IMR-90 (cell line): Measurements from ENCODE around the gene NEDD4L. TPM values are rescaled to one million over a fixed set of nuclear protein-coding genes. Genes with fewer than 3 reads are reported as not detected.
A peak's percentile ranks its signal among the peaks of the same experiment; 100 is the strongest.

Experiments used
- ATAC-seq: fragments of 200-7000 bp; cut with Tn5 transposase; 2 replicates; pipeline ENCODE4 v1.9.1; 2020; ENCODE audit warnings: low read depth, mild to moderate bottlenecking, moderate library complexity
- BruUV-seq: library from RNA; stranded (reverse); fragments of 400-500 nt; replicated peaks from 2 replicates; lab custom pipeline; 2021; lab: Mats Ljungman, UMichigan
- CTCF ChIA-PET: fragments of 300-600 bp; formaldehyde crosslinking; extraction: SDS; loops from one replicate; lab custom pipeline; 2021; ENCODE audit warnings: antibody characterized with exemption; lab: Yijun Ruan, JAX
- POLR2A ChIA-PET: fragments of 300-600 bp; sonication (Branson Sonifier 250); formaldehyde crosslinking; loops from one replicate; lab custom pipeline; 2022; ENCODE audit warnings: antibody characterized with exemption; ENCODE audit not compliant: unreplicated experiment; lab: Charles Lee
- DNase-seq: peaks from one replicate; pipeline ENCODE4 v3.0.0; 2013
- H2AFZ ChIP-seq: replicated peaks from 2 replicates; pipeline ENCODE3; 2013; ENCODE audit warnings: low read length, mild to moderate bottlenecking; ENCODE audit not compliant: poor library complexity
- H2AK5ac ChIP-seq: 2 replicates; pipeline ENCODE4 v1.6.1; 2013; ENCODE audit warnings: low read depth, low read length, inconsistent platforms
- H2AK9ac ChIP-seq: replicated peaks from 2 replicates; pipeline ENCODE3; 2013; ENCODE audit warnings: mild to moderate bottlenecking, low read depth, low read length, moderate library complexity; ENCODE audit not compliant: poor library complexity
- H2BK120ac ChIP-seq: 2 replicates; pipeline ENCODE4 v1.6.1; 2013; ENCODE audit warnings: low read depth, low read length, inconsistent platforms
- H2BK15ac ChIP-seq: 3 replicates; pipeline ENCODE4 v1.6.1; 2013; ENCODE audit warnings: low read depth, low read length, inconsistent platforms
- H2BK20ac ChIP-seq: 2 replicates; pipeline ENCODE4 v1.6.1; 2013; ENCODE audit warnings: low read depth, mild to moderate bottlenecking, inconsistent platforms, low read length, moderate library complexity
- H2BK5ac ChIP-seq: 2 replicates; pipeline ENCODE4 v1.6.1; 2013; ENCODE audit warnings: mild to moderate bottlenecking, low read depth, low read length, inconsistent platforms; ENCODE audit not compliant: poor library complexity, severe bottlenecking
- H3K14ac ChIP-seq: replicated peaks from 2 replicates; pipeline ENCODE4 v1.6.1; 2013; ENCODE audit warnings: low read depth, low read length, inconsistent platforms
- H3K18ac ChIP-seq: 2 replicates; pipeline ENCODE4 v1.6.1; 2013; ENCODE audit warnings: low read depth, low read length, control low read depth
- H3K23ac ChIP-seq: 2 replicates; pipeline ENCODE4 v1.6.1; 2013; ENCODE audit warnings: low read depth, low read length, inconsistent platforms
- H3K27ac ChIP-seq: 2 replicates; pipeline ENCODE4 v1.5.1; 2013; ENCODE audit warnings: mild to moderate bottlenecking, control low read depth, low read length; ENCODE audit not compliant: insufficient read depth
- H3K27me3 ChIP-seq: 2 replicates; pipeline ENCODE4 v1.6.1; 2013; ENCODE audit warnings: low read length; ENCODE audit not compliant: control insufficient read depth, insufficient read depth
- H3K36me3 ChIP-seq: 2 replicates; pipeline ENCODE4 v1.6.1; 2013; ENCODE audit warnings: low read length, mixed read lengths; ENCODE audit not compliant: control insufficient read depth, insufficient read depth
- H3K4ac ChIP-seq: 2 replicates; pipeline ENCODE4 v1.6.1; 2013; ENCODE audit warnings: low read depth, low read length, inconsistent platforms
- H3K4me1 ChIP-seq: 2 replicates; pipeline ENCODE4 v1.6.1; 2013; ENCODE audit warnings: low read length, mixed read lengths; ENCODE audit not compliant: control insufficient read depth, insufficient read depth
- H3K4me2 ChIP-seq: 2 replicates; pipeline ENCODE4 v1.6.1; 2013; ENCODE audit warnings: low read depth, mild to moderate bottlenecking, control low read depth, low read length, moderate library complexity
- H3K4me3 ChIP-seq: 2 replicates; pipeline ENCODE4 v1.5.1; 2013; ENCODE audit warnings: low read depth, mild to moderate bottlenecking, control low read depth, low read length, moderate library complexity; ENCODE audit not compliant: insufficient read depth
- H3K56ac ChIP-seq: 2 replicates; pipeline ENCODE4 v1.6.1; 2013; ENCODE audit warnings: low read length, inconsistent platforms; ENCODE audit not compliant: insufficient read depth; ENCODE audit errors: extremely low read depth
- H3K79me1 ChIP-seq, 2 experiments: 2 replicates each; pipeline ENCODE4 v1.6.1; 2013; ENCODE audit warnings: low read length in 2 of 2, inconsistent platforms in 1 of 2, low read depth in 1 of 2
- H3K9ac ChIP-seq: 2 replicates; pipeline ENCODE4 v1.6.1; 2013; ENCODE audit warnings: low read depth, low read length, control low read depth
- H3K9me1 ChIP-seq: 2 replicates; pipeline ENCODE4 v1.6.1; 2013; ENCODE audit warnings: low read length, inconsistent platforms; ENCODE audit not compliant: insufficient read depth
- H3K9me3 ChIP-seq: 2 replicates; pipeline ENCODE4 v1.6.1; 2013; ENCODE audit warnings: low read length; ENCODE audit not compliant: control insufficient read depth, insufficient read depth
- H4K20me1 ChIP-seq: 2 replicates; pipeline ENCODE4 v1.6.1; 2013; ENCODE audit warnings: low read length, inconsistent platforms; ENCODE audit not compliant: insufficient read depth
- H4K5ac ChIP-seq: 2 replicates; pipeline ENCODE4 v1.6.1; 2013; ENCODE audit warnings: mild to moderate bottlenecking, low read depth, low read length, control low read depth
- H4K8ac ChIP-seq, 2 experiments: 2 replicates each; pipeline ENCODE4 v1.6.1; 2013; ENCODE audit warnings: low read depth in 2 of 2, low read length in 2 of 2, control low read depth in 1 of 2, inconsistent platforms in 1 of 2
- H4K91ac ChIP-seq: 2 replicates; pipeline ENCODE4 v1.6.1; 2013; ENCODE audit warnings: low read depth, low read length, inconsistent platforms; ENCODE audit not compliant: insufficient read depth
- BHLHE40 ChIP-seq: fragments of 150-350 bp; IDR thresholded peaks from 2 replicates; pipeline ENCODE4 v1.6.1; 2016; ENCODE audit warnings: mild to moderate bottlenecking, low read depth, low read length
- CEBPB ChIP-seq: IDR thresholded peaks from 2 replicates; pipeline ENCODE4 v1.6.1; 2012; ENCODE audit warnings: low read depth, low read length, improper control_type of control experiment
- CHD1 ChIP-seq: IDR thresholded peaks from 2 replicates; pipeline ENCODE4 v1.6.1; 2012; ENCODE audit warnings: low read depth, low read length, improper control_type of control experiment
- ELK1 ChIP-seq: fragments of 150-350 bp; IDR thresholded peaks from 2 replicates; pipeline ENCODE4 v1.6.1; 2016; ENCODE audit warnings: low read depth, mild to moderate bottlenecking, low read length, moderate library complexity, borderline replicate concordance
- FOS ChIP-seq: fragments of 150-350 bp; IDR thresholded peaks from 2 replicates; pipeline ENCODE4 v1.6.1; 2016; ENCODE audit warnings: low read depth, low read length
- MAFK ChIP-seq: IDR thresholded peaks from 2 replicates; pipeline ENCODE4 v1.6.1; 2012; ENCODE audit warnings: low read depth, low read length, improper control_type of control experiment
- POLR2A ChIP-seq: IDR thresholded peaks from 2 replicates; pipeline ENCODE4 v1.6.1; 2012; ENCODE audit warnings: mild to moderate bottlenecking, low read depth, low read length
- RCOR1 ChIP-seq: IDR thresholded peaks from 2 replicates; pipeline ENCODE4 v1.6.1; 2012; ENCODE audit warnings: mild to moderate bottlenecking, low read length, improper control_type of control experiment; ENCODE audit not compliant: insufficient replicate concordance
- RFX5 ChIP-seq: IDR thresholded peaks from 2 replicates; pipeline ENCODE4 v1.8.0; 2012; ENCODE audit warnings: low read depth, mild to moderate bottlenecking, low read length, moderate library complexity
- SMC3 ChIP-seq: fragments of 150-350 bp; IDR thresholded peaks from 2 replicates; pipeline ENCODE4 v1.6.1; 2016; ENCODE audit warnings: low read depth, mild to moderate bottlenecking, antibody characterized with exemption, low read length, moderate library complexity
- USF2 ChIP-seq: fragments of 150-350 bp; IDR thresholded peaks from 2 replicates; pipeline ENCODE4 v1.6.1; 2017; ENCODE audit warnings: mild to moderate bottlenecking, antibody characterized with exemption, low read length, low read depth
- WGBS, 2 experiments: methylation state at CpG; one replicate each; pipeline versions ENCODE4 v1.1.5 to v1.1.7; 2013; ENCODE audit warnings: missing lambda C conversion rate in 2 of 2; ENCODE audit not compliant: insufficient read length in 1 of 2; ENCODE audit errors: extremely low coverage in 2 of 2; 5-methylcytosine and 5-hydroxymethylcytosine counted together
- dilution Hi-C: fragments of 300-500 bp; cut with HindIII; formaldehyde crosslinking; loops from one replicate; pipeline ENCODE4 v1.14.3; 2018; ENCODE audit warnings: low sequenced_read_pairs; ENCODE audit not compliant: unreplicated experiment
- in situ Hi-C: fragments of 300-500 bp; cut with MboI; formaldehyde crosslinking; loops from 3 replicates; pipeline ENCODE4 v1.14.3; 2019; ENCODE audit warnings: low sequenced_read_pairs, inconsistent platforms, mixed read lengths
- intact Hi-C: fragments of 100-400 bp; cut with micrococcal nuclease; formaldehyde crosslinking; loops from 2 replicates; pipeline ENCODE4 v1.10.0; 2022
- polyA plus RNA-seq, 3 experiments: library from polyadenylated mRNA; depleted of rRNA; stranded (reverse); fragments of >200 nt; gene quantifications; 2 replicates each; pipeline ENCODE4 v1.2.3, GENCODE V29; 2012; ENCODE audit warnings: low replicate concordance in 1 of 3
- total RNA-seq: library from RNA; depleted of rRNA; stranded (reverse); fragments of >200 nt; gene quantifications from 2 replicates; pipeline ENCODE4 v1.2.3, GENCODE V29; 2012

NEDD4L gene
- total and polyA plus RNA-seq, 2 of the 4 experiments (the other 2 are of a cell fraction): 10.0 to 10.9 TPM

- ChIA-PET POLR2A (no interaction called here), CTCF (no interaction called here)
- H2BK20ac ChIP-seq: peak overlapping the region; percentile 83
- H4K91ac ChIP-seq: peak overlapping the region; percentile 79
- H3K9me1 ChIP-seq: peaks cover 21% of the 10 kb centered on the region
- in situ Hi-C loops: no loop called here
- H3K23ac ChIP-seq: peak overlapping the region; percentile 50
- H4K5ac ChIP-seq: peak overlapping the region; percentile 39
- H3K56ac ChIP-seq: peak overlapping the region; percentile 57
- H3K27me3 ChIP-seq: no peaks in the 10 kb centered on the region
- no peak overlapping the region for H3K4me3 ChIP-seq
- peak overlapping the region; percentile 84 for H2BK5ac ChIP-seq
- no peaks in the 10 kb centered on the region for H4K20me1 ChIP-seq
- no peaks in the 10 kb centered on the region for H3K36me3 ChIP-seq
- peak overlapping the region; percentile 88 for H3K4ac ChIP-seq
- H3K79me1 ChIP-seq: peaks cover 0 to 18% of the 10 kb centered on the region in 2 experiments; a peak in 2 of 4 replicates
- peak overlapping the region; percentile 95 for H2AK5ac ChIP-seq
- peak overlapping the region; percentile 61 for H3K4me2 ChIP-seq
- H3K18ac ChIP-seq: peak overlapping the region; percentile 75
- peak overlapping the region; percentile 83 for H2BK120ac ChIP-seq
- dilution Hi-C loops: no loop called here
- ATAC-seq: peak; percentile 93
- no peaks in the 10 kb centered on the region for H3K9me3 ChIP-seq
- BruUV-seq: no TSS peak
- peak overlapping the region; percentile 12 for H2AK9ac ChIP-seq
- H3K4me1 ChIP-seq: peaks cover 15% of the 10 kb centered on the region
- DNase-seq: peak; percentile 96
- intact Hi-C loops: no loop called here
- H3K27ac ChIP-seq: peak overlapping the region; percentile 80
- peak overlapping the region; percentile 81 for H2BK15ac ChIP-seq
- H3K14ac ChIP-seq: peak overlapping the region; percentile 82
- H4K8ac ChIP-seq: peak overlapping the region; percentile 18 to 68; a peak in 3 of 4 replicates
- peak overlapping the region; percentile 64 for H2AFZ ChIP-seq
- H3K9ac ChIP-seq: no peak overlapping the region
- TF ChIP-seq FOS (peak; percentile 87), POLR2A (0 out of 2 replicates have a peak, but pooled peaks have one; percentile 36), RCOR1 (peak; percentile 79), CEBPB (peak; percentile 87), RFX5 (no peak), CHD1 (no peak), ELK1 (no peak), BHLHE40 (peak; percentile 97), SMC3 (peak; percentile 16; the same call in 1 of the 2 replicates), MAFK (0 out of 2 replicates have a peak, but pooled peaks have one; percentile 11), USF2 (peak; percentile 65)
- 72% methylated on average over 4 of the region's 15 CpGs; no CpG with 5 or more reads in 1 of the 2 experiments for WGBS, 2 experiments
Observed at GRCh38 chr18:58223717-58224424, 179.8 kb downstream of the NEDD4L start.
